Immature natural killer cell (primary cell): ENCODE measurements around the gene PKNOX2. TPM values are rescaled to one million over a fixed set of nuclear protein-coding genes. Genes with fewer than 3 reads are reported as not detected.

Experiments used
- DNase-seq, 3 donors: peaks; one replicate each; pipeline ENCODE4 v3.0.0; 2022; ENCODE audit warnings: mixed read lengths in 1 of 3
- H3K27ac Mint-ChIP-seq, 6 donors: one replicate each; pipeline ENCODE4 v1.8.0; 2020; ENCODE audit warnings: mixed read lengths in 6 of 6, mild to moderate bottlenecking in 5 of 6, inconsistent platforms in 4 of 6, moderate library complexity in 3 of 6
- H3K27me3 Mint-ChIP-seq, 3 donors: one replicate each; pipeline ENCODE4 v1.8.0; 2020 to 2021; ENCODE audit warnings: low read depth in 3 of 3, mild to moderate bottlenecking in 3 of 3, mixed read lengths in 3 of 3, moderate library complexity in 3 of 3, inconsistent platforms in 1 of 3
- H3K36me3 Mint-ChIP-seq, 3 donors: one replicate each; pipeline ENCODE4 v1.8.0; 2020; ENCODE audit warnings: mixed read lengths in 3 of 3, inconsistent platforms in 2 of 3, mild to moderate bottlenecking in 2 of 3
- H3K4me1 Mint-ChIP-seq, 2 donors: one replicate each; pipeline ENCODE4 v1.8.0; 2020; ENCODE audit warnings: inconsistent platforms in 2 of 2, mild to moderate bottlenecking in 2 of 2, mixed read lengths in 2 of 2, moderate library complexity in 1 of 2
- H3K4me3 Mint-ChIP-seq, 5 donors: one replicate each; pipeline ENCODE4 v1.8.0; 2020; ENCODE audit warnings: mild to moderate bottlenecking in 5 of 5, mixed read lengths in 5 of 5, inconsistent platforms in 3 of 5, moderate library complexity in 3 of 5
- H3K9me3 Mint-ChIP-seq, 6 donors: one replicate each; pipeline ENCODE4 v1.8.0; 2020; ENCODE audit warnings: mild to moderate bottlenecking in 6 of 6, mixed read lengths in 6 of 6, inconsistent platforms in 4 of 6, moderate library complexity in 3 of 6
- polyA plus RNA-seq, 3 donors: library from polyadenylated mRNA; unstranded; fragments of 300-500 nt; fragmentation: Illumina TruSeq; gene quantifications; one replicate each; pipeline ENCODE4 v1.2.3, GENCODE V29; 2021

Gene PKNOX2
- polyA plus RNA-seq, 3 donors from 2014 or later: not detected

GRCh38 chr11:125373426-125374391 is 209.2 kb downstream of the PKNOX2 start:
- no peak overlapping the region for H3K27ac Mint-ChIP-seq
- H3K36me3 Mint-ChIP-seq: no peaks in the 10 kb centered on the region
- no peaks in the 10 kb centered on the region for H3K4me1 Mint-ChIP-seq
- peaks cover 10 to 14% (median 11%) of the 10 kb centered on the region in 3 donors for H3K27me3 Mint-ChIP-seq
- no peak for DNase-seq
- H3K4me3 Mint-ChIP-seq: no peak overlapping the region
- no peaks in the 10 kb centered on the region for H3K9me3 Mint-ChIP-seq

GRCh38 chr11:125374398-125374797 is 209.8 kb downstream of the PKNOX2 start:
- DNase-seq: no peak
- H3K9me3 Mint-ChIP-seq: no peaks in the 10 kb centered on the region
- H3K4me1 Mint-ChIP-seq: no peaks in the 10 kb centered on the region
- no peaks in the 10 kb centered on the region for H3K36me3 Mint-ChIP-seq
- no peak overlapping the region for H3K4me3 Mint-ChIP-seq
- H3K27ac Mint-ChIP-seq: no peak overlapping the region
- peaks cover 9 to 13% (median 11%) of the 10 kb centered on the region in 3 donors for H3K27me3 Mint-ChIP-seq

DNA sequence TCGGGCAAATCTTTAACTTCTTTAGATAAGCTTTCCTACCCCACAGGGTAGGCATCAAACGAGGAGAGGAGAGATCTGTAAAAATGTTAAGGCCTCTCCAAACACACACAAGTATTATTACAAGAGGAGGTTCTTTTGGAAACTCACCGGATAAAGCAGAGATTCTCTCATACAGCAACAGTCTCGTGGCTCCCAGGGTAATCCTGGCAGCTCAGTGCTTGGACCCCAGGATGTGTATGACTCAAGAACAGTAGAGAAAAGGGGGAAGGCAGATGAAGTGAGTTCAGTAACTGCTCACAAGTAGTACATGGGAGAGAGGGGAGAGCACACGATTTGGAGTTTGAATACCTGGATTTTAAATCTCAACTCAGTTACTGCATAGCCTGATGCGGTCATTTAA is 210.6 kb downstream of the PKNOX2 start:
- no peaks in the 10 kb centered on the region for H3K36me3 Mint-ChIP-seq
- H3K4me3 Mint-ChIP-seq: no peak overlapping the region
- no peak for DNase-seq
- no peak overlapping the region for H3K27ac Mint-ChIP-seq
- H3K4me1 Mint-ChIP-seq: no peaks in the 10 kb centered on the region
- no peaks in the 10 kb centered on the region for H3K9me3 Mint-ChIP-seq
- H3K27me3 Mint-ChIP-seq: peaks cover 9 to 12% (median 11%) of the 10 kb centered on the region in 3 donors

DNA sequence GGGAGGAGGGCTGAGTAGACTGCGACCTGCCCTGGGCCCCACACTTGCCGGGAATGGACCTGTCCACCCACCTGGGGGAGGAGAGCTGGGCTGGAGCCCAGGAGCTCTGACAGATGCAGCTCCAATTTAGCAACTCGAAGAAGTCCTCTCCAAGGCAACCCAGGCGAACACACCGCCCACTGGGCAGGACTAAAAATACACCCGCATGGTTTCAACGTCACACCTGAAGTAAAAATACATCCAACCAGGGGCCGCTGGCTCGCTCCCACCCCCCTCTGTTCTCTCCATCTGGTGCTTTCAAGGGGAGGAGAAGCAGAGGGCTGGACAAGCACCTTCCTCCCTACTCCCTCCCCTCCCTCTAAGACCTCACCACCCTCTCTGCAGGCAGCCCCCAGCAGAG is 211.6 kb downstream of the PKNOX2 start:
- DNase-seq: no peak

DNA sequence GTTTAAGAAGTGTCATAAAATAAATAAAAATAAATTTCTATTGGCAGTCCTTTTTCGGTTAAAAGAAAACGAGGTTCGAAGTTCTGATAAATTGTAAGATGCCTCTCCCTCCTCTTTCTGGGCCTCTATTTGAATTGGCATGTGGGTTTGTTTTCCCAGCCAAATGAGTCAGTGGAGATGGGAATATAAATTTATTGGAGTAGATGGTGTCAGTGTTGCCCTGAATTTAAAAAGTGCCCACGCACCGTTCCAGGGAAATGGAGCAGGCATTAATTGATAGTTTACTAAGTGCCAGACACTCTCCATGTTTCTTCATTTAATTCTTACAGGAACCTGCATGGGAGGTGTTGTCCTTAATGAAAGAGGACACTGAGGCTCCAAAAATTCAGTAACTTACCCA is 212.3 kb downstream of the PKNOX2 start:
- Mint-ChIP-seq H3K4me3 (no peak overlapping the region), H3K27ac (no peak overlapping the region), H3K9me3 (no peaks in the 10 kb centered on the region), H3K4me1 (no peaks in the 10 kb centered on the region), H3K27me3 (peaks cover 7 to 17% (median 9%) of the 10 kb centered on the region in 3 donors), H3K36me3 (no peaks in the 10 kb centered on the region)
- DNase-seq: no peak

More for the DNA sequence above, 211.6 kb downstream of the PKNOX2 start:
- no peaks in the 10 kb centered on the region for H3K9me3 Mint-ChIP-seq
- no peak overlapping the region for H3K27ac Mint-ChIP-seq
- no peak overlapping the region for H3K4me3 Mint-ChIP-seq
- H3K27me3 Mint-ChIP-seq: peaks cover 9 to 12% (median 11%) of the 10 kb centered on the region in 3 donors
- H3K36me3 Mint-ChIP-seq: no peaks in the 10 kb centered on the region
- no peaks in the 10 kb centered on the region for H3K4me1 Mint-ChIP-seq

GRCh38 chr11:125378083-125378482 is 213.5 kb downstream of the PKNOX2 start:
- Mint-ChIP-seq H3K27me3 (peaks cover 4 to 13% (median 6%) of the 10 kb centered on the region in 3 donors), H3K27ac (no peak overlapping the region), H3K4me3 (no peak overlapping the region), H3K36me3 (no peaks in the 10 kb centered on the region), H3K4me1 (no peaks in the 10 kb centered on the region), H3K9me3 (no peaks in the 10 kb centered on the region)
- no peak for DNase-seq

DNA sequence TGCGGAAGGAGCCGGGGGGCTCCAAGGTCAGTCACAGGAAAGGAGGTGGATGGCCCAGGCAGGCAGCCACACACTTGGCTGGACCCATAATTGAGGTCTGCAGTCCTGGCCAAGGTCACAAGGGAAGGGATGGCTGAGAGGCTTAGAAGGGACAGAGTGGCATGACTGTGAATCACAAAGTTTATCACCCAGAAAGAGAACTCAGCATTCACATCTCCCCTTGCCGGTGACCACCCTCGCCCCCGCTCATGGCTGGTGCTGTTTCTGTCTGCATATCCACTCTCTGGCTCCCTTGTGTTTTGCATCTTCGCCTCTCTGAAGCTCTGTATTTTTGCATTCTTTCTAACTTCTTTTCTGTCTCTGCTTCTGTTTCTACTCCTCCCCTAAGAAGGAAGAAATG is 214.0 kb downstream of the PKNOX2 start:
- H3K9me3 Mint-ChIP-seq: no peaks in the 10 kb centered on the region
- H3K27me3 Mint-ChIP-seq: peaks cover 4 to 13% (median 5%) of the 10 kb centered on the region in 3 donors
- H3K36me3 Mint-ChIP-seq: no peaks in the 10 kb centered on the region
- no peak overlapping the region for H3K27ac Mint-ChIP-seq
- H3K4me3 Mint-ChIP-seq: no peak overlapping the region
- H3K4me1 Mint-ChIP-seq: no peaks in the 10 kb centered on the region
- DNase-seq: no peak

DNA sequence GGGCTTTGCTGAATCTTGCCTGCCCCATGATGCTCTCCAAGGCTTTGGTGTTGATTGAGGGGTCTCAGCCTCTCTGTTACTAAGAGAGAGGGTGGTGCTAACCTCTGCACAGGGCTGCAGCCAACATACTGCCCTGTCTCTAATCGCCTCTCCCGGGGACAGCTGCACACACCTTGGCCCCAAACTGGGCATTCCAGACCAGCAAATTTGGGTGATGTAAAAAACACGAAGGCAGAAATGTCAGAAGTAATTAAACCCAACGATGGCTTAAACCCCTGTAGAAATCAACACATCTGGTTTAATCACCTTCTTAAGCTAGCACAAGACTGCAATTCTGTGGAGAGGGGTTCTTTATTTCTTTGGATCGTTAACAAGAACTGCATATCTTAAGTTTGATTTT is 215.0 kb downstream of the PKNOX2 start:
- Mint-ChIP-seq H3K4me3 (no peak overlapping the region), H3K36me3 (no peaks in the 10 kb centered on the region), H3K27ac (no peak overlapping the region), H3K4me1 (no peaks in the 10 kb centered on the region), H3K27me3 (peaks cover 5 to 13% (median 10%) of the 10 kb centered on the region in 3 donors), H3K9me3 (no peaks in the 10 kb centered on the region)
- no peak for DNase-seq

GRCh38 chr11:125379981-125380380 is 215.4 kb downstream of the PKNOX2 start:
- Mint-ChIP-seq H3K36me3 (no peaks in the 10 kb centered on the region), H3K27me3 (peaks cover 4 to 13% (median 13%) of the 10 kb centered on the region in 3 donors), H3K4me1 (no peaks in the 10 kb centered on the region)

DNA sequence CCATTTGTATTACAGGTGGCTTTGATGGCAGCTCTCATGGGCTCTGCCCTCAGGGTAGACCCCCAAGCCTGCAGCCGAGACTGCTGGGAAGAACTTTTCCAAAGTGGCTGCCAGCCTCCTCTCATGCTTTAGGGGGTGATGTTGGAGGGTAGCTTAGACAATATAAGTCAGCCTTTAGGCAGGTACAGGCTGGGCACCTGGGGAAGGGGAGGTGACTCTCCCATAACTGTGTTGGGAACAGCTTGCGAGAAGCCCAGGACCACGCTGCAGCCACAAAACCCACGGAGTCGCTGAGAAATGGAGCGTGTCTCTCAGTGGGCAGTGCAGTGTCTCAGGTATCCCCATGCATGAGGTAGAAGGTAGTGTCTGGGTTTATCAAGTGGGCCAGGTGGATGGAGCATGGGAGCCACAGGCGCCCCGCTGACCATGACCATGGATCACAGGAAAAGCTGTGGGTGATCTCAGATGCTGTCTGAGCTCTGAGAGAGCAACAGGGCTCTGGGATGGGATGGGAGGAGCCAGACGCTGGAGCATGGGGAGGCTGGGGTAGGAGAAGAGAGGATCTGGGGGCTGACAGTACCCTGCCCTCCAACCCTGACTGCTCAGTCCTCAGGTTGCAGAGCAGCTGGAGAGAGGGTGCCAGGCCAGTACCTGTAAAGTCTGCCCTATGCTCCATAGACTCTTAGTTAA is 216.3 kb downstream of the PKNOX2 start:
- H3K36me3 Mint-ChIP-seq: no peaks in the 10 kb centered on the region
- H3K4me3 Mint-ChIP-seq: no peak overlapping the region
- no peak overlapping the region for H3K27ac Mint-ChIP-seq
- H3K9me3 Mint-ChIP-seq: no peaks in the 10 kb centered on the region
- H3K4me1 Mint-ChIP-seq: no peaks in the 10 kb centered on the region
- no peak for DNase-seq
- H3K27me3 Mint-ChIP-seq: peaks cover 6 to 13% (median 11%) of the 10 kb centered on the region in 3 donors

More at GRCh38 chr11:125379981-125380380, 215.4 kb downstream of the PKNOX2 start:
- no peak overlapping the region for H3K4me3 Mint-ChIP-seq
- H3K27ac Mint-ChIP-seq: no peak overlapping the region
- DNase-seq: no peak
- no peaks in the 10 kb centered on the region for H3K9me3 Mint-ChIP-seq

GRCh38 chr11:125381499-125382044 is 217.0 kb downstream of the PKNOX2 start:
- Mint-ChIP-seq H3K36me3 (no peaks in the 10 kb centered on the region), H3K27me3 (peaks cover 6 to 16% (median 11%) of the 10 kb centered on the region in 3 donors), H3K27ac (no peak overlapping the region), H3K4me3 (no peak overlapping the region), H3K9me3 (no peaks in the 10 kb centered on the region), H3K4me1 (no peaks in the 10 kb centered on the region)
- no peak for DNase-seq

- H3K9me3 Mint-ChIP-seq: no peaks in the 10 kb centered on the region
Measured at GRCh38 chr11:125382314-125382791, 217.8 kb downstream of the PKNOX2 start.

DNA sequence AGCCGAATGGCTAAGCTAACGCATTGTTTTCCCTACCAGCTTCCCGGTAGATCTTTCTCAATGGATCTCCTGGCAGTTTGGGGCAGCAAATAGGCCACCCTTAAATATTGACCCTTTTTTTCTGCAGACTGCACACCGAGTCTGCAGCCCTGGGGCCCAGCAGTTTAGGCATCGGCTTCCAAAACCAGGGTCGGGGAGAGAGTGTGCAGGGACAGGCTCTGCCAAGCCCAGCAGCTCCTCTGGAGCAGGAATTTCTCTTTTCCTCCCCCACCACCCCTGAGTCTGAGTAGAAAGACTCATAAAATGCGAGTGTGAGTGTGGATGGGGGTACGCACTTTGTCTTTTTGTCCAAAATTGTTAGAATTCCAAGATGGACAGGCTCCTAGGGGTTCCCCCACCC is 218.3 kb downstream of the PKNOX2 start:
- H3K4me1 Mint-ChIP-seq: no peaks in the 10 kb centered on the region
- no peak overlapping the region for H3K27ac Mint-ChIP-seq
- H3K27me3 Mint-ChIP-seq: peaks cover 6 to 16% (median 11%) of the 10 kb centered on the region in 3 donors
- H3K4me3 Mint-ChIP-seq: no peak overlapping the region
- DNase-seq: no peak
- H3K36me3 Mint-ChIP-seq: no peaks in the 10 kb centered on the region
- no peaks in the 10 kb centered on the region for H3K9me3 Mint-ChIP-seq

More at GRCh38 chr11:125382314-125382791, 217.8 kb downstream of the PKNOX2 start:
- Mint-ChIP-seq H3K27me3 (peaks cover 6 to 16% (median 11%) of the 10 kb centered on the region in 3 donors), H3K4me3 (no peak overlapping the region), H3K27ac (no peak overlapping the region), H3K36me3 (no peaks in the 10 kb centered on the region), H3K4me1 (no peaks in the 10 kb centered on the region)
- DNase-seq: no peak

DNA sequence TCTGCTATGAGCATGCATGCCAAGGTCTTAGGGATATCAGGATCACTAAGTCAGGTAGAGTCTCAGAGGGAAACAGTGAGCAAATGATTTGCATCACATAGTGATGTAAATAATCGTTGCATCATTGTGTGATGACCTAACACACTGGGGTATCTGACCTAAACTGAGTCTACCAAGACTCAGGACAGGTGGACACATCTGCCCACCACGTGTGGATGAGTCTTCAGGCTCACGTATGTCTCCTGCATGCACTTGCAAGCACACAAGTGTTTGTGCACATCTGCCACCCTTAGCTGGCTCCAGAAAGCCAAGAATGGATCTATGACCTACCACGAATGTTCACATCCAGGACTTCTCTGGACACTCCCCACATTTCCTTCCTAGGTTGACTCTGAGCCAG is 220.3 kb downstream of the PKNOX2 start:
- Mint-ChIP-seq H3K27ac (no peak overlapping the region), H3K36me3 (no peaks in the 10 kb centered on the region), H3K9me3 (no peaks in the 10 kb centered on the region), H3K27me3 (peaks cover 6 to 16% (median 11%) of the 10 kb centered on the region in 3 donors), H3K4me1 (no peaks in the 10 kb centered on the region), H3K4me3 (no peak overlapping the region)
- no peak for DNase-seq
